HEK293T (cell line): ENCODE measurements around the gene EFHC2.

Source experiments
- CTCF ChIA-PET: fragments of 350-600 bp; formaldehyde crosslinking; extraction: SDS; loops from one replicate; lab custom pipeline; 2021; ENCODE audit warnings: antibody characterized with exemption, inconsistent platforms; lab: Yijun Ruan, JAX
- POLR2A ChIA-PET: fragments of 350-600 bp; formaldehyde crosslinking; extraction: SDS; loops from one replicate; lab custom pipeline; 2020; ENCODE audit warnings: antibody characterized with exemption, inconsistent platforms; lab: Yijun Ruan, JAX
- DNase-seq: peaks from one replicate; pipeline ENCODE4 v3.0.0; 2012; ENCODE audit warnings: mixed read lengths; ENCODE audit errors: extremely low spot score
- ARNT ChIP-seq: fragments of 450-650 bp; IDR thresholded peaks from 2 replicates; pipeline ENCODE4 v1.6.1; 2017; ENCODE audit warnings: mild to moderate bottlenecking
- BHLHE40 ChIP-seq: fragments of 450-650 bp; IDR thresholded peaks from 2 replicates; pipeline ENCODE4 v1.6.1; 2016; ENCODE audit warnings: mild to moderate bottlenecking, moderate library complexity, borderline replicate concordance
- CTBP1 ChIP-seq: fragments of 450-650 bp; IDR thresholded peaks from 2 replicates; pipeline ENCODE4 v1.6.1; 2016; ENCODE audit warnings: borderline replicate concordance
- ELF4 ChIP-seq: fragments of 450-650 bp; IDR thresholded peaks from 2 replicates; pipeline ENCODE4 v1.6.1; 2017; ENCODE audit warnings: antibody characterized with exemption
- FOXA1 ChIP-seq: fragments of 450-650 bp; IDR thresholded peaks from 2 replicates; pipeline ENCODE4 v1.6.1; 2016; ENCODE audit warnings: mild to moderate bottlenecking
- FOXK2 ChIP-seq: fragments of 450-650 bp; IDR thresholded peaks from 2 replicates; pipeline ENCODE4 v1.6.1; 2016; ENCODE audit warnings: mild to moderate bottlenecking
- FOXM1 ChIP-seq: fragments of 450-650 bp; IDR thresholded peaks from 2 replicates; pipeline ENCODE4 v1.6.1; 2017; ENCODE audit warnings: mild to moderate bottlenecking, borderline replicate concordance
- HDGF ChIP-seq: fragments of 450-650 bp; IDR thresholded peaks from 2 replicates; pipeline ENCODE4 v1.6.1; 2017; ENCODE audit warnings: antibody characterized with exemption, borderline replicate concordance
- L3MBTL2 ChIP-seq: fragments of 450-650 bp; conservative IDR thresholded peaks from 2 replicates; pipeline ENCODE4 v1.6.1; 2016; ENCODE audit warnings: mild to moderate bottlenecking
- LEF1 ChIP-seq: fragments of 450-650 bp; IDR thresholded peaks from 2 replicates; pipeline ENCODE4 v1.6.1; 2017; ENCODE audit warnings: mild to moderate bottlenecking, borderline replicate concordance
- NFRKB ChIP-seq: fragments of 450-650 bp; IDR thresholded peaks from 2 replicates; pipeline ENCODE4 v1.6.1; 2016; ENCODE audit warnings: mild to moderate bottlenecking, moderate library complexity
- SP1 ChIP-seq: fragments of 450-650 bp; IDR thresholded peaks from 2 replicates; pipeline ENCODE4 v1.6.1; 2017
- SUZ12 ChIP-seq: fragments of 450-650 bp; IDR thresholded peaks from 2 replicates; pipeline ENCODE4 v1.6.1; 2016; ENCODE audit warnings: mild to moderate bottlenecking
- TARDBP ChIP-seq: fragments of 450-650 bp; IDR thresholded peaks from 2 replicates; pipeline ENCODE4 v1.6.1; 2016
- ZNF384 ChIP-seq: fragments of 450-650 bp; IDR thresholded peaks from 2 replicates; pipeline ENCODE4 v1.6.1; 2016
- TF ChIP-seq, protein P1 (sequence below): fragments of 450-650 bp; IDR thresholded peaks from 2 replicates; pipeline ENCODE4 v1.6.1; 2016

Gene EFHC2

DNA sequence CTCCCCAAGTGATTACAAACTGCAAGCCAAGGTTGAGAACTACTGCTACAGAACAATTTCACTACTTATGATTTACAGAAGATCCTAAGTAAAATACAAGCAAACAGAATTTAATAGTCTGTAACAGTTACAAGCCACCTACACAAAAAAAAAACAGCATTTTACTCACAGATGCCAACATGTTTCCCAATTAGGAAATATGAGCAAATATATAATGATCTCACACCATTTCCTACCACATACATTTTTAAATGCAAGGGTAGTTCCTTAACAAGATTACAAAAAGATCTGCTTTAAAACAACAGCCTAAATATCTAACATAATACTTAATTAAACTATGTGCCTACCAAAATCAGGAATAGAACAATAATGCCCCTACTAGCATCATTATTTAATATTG, 63.4 kb downstream of the EFHC2 start:
- POLR2A ChIA-PET, result no interaction called here
- TF ChIP-seq FOXM1 (no peak), ARNT (no peak), FOXA1 (no peak), ZNF384 (no peak), NFRKB (no peak), BHLHE40 (no peak), SP1 (no peak), SUZ12 (no peak), CTBP1 (no peak), TARDBP (no peak), ELF4 (no peak), L3MBTL2 (no peak), FOXK2 (no peak), LEF1 (no peak), HDGF (no peak)
- TF ChIP-seq, protein P1, sequence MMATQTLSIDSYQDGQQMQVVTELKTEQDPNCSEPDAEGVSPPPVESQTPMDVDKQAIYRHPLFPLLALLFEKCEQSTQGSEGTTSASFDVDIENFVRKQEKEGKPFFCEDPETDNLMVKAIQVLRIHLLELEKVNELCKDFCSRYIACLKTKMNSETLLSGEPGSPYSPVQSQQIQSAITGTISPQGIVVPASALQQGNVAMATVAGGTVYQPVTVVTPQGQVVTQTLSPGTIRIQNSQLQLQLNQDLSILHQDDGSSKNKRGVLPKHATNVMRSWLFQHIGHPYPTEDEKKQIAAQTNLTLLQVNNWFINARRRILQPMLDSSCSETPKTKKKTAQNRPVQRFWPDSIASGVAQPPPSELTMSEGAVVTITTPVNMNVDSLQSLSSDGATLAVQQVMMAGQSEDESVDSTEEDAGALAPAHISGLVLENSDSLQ, result no peak
- CTCF ChIA-PET, result no interaction called here
- no peak for DNase-seq

DNA sequence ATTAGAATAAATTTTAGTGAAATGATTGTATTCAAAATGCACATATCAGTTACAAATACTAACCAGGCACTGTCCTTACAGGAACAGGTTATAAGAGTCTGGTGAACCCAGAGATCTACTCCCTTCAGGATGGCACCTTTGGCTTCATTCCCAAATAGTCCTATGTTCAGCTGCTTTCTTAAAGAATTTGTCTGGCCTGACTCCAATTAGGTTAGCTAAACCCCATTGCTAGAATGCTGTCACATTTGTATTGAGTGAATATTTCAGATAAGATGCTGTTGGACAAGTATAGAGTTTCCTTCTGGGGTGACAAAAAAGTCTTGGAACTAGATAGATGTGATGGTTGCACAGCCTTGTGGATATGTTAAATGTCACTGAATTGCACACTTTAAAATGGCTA, 69.4 kb downstream of the EFHC2 start:
- DNase-seq, result no peak
- ChIA-PET POLR2A (no interaction called here), CTCF (no interaction called here)
- TF ChIP-seq BHLHE40, result no peak
- TF ChIP-seq TARDBP, result no peak
- TF ChIP-seq L3MBTL2, result no peak
- TF ChIP-seq FOXA1, result no peak
- no peak for TF ChIP-seq NFRKB
- TF ChIP-seq ZNF384, result no peak
- no peak for TF ChIP-seq FOXM1
- no peak for TF ChIP-seq ELF4

DNA sequence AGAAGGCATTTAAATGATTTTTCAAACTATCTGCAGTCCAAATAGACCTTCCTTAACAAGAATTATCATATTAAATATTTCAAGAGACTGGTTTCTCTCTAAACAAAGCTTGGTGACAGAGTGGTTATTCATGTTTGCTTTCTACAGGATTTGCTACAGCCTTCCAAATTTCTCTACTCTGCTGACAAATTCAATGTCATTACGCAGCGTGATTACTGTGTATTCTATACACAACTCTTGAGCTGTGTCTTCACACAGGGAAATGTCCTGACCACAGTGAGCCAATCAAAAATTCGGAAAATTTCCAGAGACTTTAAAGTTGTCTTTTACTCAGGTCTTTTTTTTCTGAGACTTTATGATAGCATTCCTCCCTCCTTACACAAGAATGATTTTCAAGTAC, 75.6 kb downstream of the EFHC2 start:
- CTCF ChIA-PET, result interaction anchor here (0.7 kb wide), 1 partner anchor 9 kb away, joined by 5 read pairs; no protein-coding TSS in a partner anchor
- POLR2A ChIA-PET, result no interaction called here

DNA sequence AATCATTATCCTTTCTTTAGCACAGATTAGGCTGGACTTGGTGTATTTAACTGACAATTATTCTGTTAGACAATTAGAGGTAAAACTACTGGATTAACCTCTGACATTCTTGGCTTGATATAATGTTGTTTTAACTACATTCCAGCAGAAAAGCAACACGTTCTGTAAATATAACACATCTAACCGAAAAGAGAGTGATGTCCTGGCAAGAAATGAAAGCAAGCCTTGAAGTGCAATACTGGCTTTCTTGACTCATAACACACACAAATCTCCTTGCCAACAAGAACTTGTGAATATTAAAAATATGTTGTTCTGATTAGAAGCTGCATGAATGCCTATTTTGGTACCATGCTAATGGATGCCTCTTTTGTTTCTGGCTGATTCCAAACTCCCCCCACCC, 76.4 kb downstream of the EFHC2 start:
- TF ChIP-seq FOXA1 (no peak), ARNT (no peak), ELF4 (no peak), BHLHE40 (no peak), FOXK2 (no peak), ZNF384 (no peak), HDGF (no peak)
- no peak for DNase-seq
- POLR2A ChIA-PET, result no interaction called here
- CTCF ChIA-PET, result no interaction called here

More for the DNA sequence above, 75.6 kb downstream of the EFHC2 start:
- no peak for TF ChIP-seq CTBP1
- TF ChIP-seq L3MBTL2, result no peak
- TF ChIP-seq LEF1, result no peak
- no peak for TF ChIP-seq BHLHE40
- TF ChIP-seq FOXM1, result no peak
- no peak for TF ChIP-seq FOXK2
- no peak for TF ChIP-seq SUZ12
- TF ChIP-seq, protein P1, result no peak
- no peak for TF ChIP-seq ZNF384
- no peak for TF ChIP-seq ELF4
- TF ChIP-seq NFRKB, result no peak
- no peak for TF ChIP-seq HDGF
- TF ChIP-seq SP1, result no peak
- no peak for TF ChIP-seq ARNT
- no peak for TF ChIP-seq TARDBP
- no peak for DNase-seq

DNA sequence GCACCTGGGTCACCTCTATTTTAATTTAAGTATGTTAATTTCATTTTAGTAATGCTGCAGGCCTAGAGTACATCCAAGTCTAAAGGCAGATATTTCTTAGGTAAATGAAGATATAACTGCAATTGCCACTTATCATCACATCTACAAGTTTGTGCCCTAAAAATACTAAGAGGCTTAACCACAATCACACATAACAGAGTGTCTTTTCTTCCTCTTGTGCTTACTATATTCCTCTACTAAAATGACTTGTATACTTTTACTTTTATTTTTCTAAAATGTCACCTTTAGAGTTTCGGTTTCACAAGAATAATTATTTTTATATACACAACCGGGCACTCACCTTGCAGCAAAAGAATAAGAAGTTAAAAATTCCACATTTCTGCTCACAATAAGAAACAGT, 77.9 kb downstream of the EFHC2 start:
- DNase-seq, result no peak
- TF ChIP-seq TARDBP (no peak), NFRKB (no peak), ZNF384 (no peak), LEF1 (no peak), SUZ12 (no peak), FOXM1 (no peak), FOXA1 (no peak), FOXK2 (no peak), CTBP1 (no peak), HDGF (no peak), SP1 (no peak), ARNT (no peak), BHLHE40 (no peak), L3MBTL2 (no peak), ELF4 (no peak)
- TF ChIP-seq, protein P1, result no peak
- ChIA-PET POLR2A (no interaction called here), CTCF (no interaction called here)

DNA sequence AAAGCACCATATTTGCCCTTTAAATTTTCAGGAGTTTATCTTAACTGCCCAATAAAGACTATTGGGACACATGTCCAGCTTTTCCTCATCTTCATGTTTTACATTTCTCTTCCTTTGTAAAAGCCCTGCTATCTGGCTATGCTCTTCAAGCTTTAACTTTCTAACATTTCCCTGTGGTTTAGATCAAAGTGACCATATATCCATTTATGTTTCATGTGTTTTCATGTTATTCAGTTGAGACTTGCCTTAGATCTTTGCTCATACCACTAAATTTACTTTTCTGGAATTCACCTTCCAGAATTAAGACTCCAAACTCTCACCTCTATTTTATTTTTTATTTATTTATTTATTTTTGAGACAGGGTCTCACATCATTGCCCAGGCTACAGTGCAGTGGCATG, 78.5 kb downstream of the EFHC2 start:
- ChIA-PET CTCF (no interaction called here), POLR2A (no interaction called here)
- DNase-seq, result no peak
- TF ChIP-seq TARDBP, result no peak
- no peak for TF ChIP-seq SUZ12
- no peak for TF ChIP-seq ARNT
- TF ChIP-seq, protein P1, result no peak
- TF ChIP-seq FOXA1, result no peak
